GM19467 (cell line): Measurements from ENCODE around the gene SSH2.
"Not testable (repeated sequence)": the region's sequence is repeated elsewhere in the genome, so short reads cannot be mapped to it uniquely, and the experiment has no call there.

Experiments used
- ATAC-seq: cut with Tn5 transposase; IDR thresholded peaks from one replicate; pipeline ENCODE4 v1.9.1; 2021; ENCODE audit warnings: mild to moderate bottlenecking, moderate library complexity; ENCODE audit not compliant: unreplicated experiment

Gene SSH2

DNA sequence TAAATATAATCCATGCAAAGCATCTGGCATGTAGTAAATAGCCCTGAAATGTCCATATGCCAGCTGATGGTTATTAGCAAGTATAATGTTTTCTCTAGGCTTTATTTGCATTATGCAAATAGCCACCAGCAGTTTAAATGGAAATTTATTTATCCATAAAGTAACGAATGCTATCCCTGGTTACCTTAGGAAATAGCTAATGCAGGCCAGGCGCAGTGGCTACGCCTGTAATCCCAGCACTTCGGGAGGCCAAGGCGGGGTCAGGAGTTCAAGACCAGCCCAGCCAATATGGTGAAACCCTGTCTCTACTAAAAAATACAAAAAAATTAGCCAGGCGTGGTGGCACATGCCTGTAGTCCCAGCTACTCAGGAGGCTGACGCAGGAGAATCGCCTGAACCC lies 254.1 kb downstream of the SSH2 start:
- not testable (repeated sequence) for ATAC-seq

DNA sequence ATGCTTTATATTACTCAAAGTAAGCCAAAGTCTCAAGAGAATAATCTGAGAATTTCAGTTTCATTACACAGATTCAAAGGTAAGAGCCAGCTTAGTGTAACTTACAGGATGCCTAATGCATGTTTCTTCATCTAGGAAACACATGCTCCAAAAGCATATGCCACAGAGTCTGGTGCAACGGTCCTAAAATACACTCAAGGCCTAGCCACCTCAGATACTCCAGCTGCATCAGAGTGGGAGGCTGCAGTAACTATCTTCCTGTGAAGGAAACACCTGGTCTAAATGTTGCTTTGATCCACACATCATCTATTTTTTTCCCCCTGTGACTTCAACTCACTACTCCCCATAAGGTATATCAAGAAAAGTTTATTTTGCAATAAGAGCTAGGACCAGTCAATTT lies 255.7 kb downstream of the SSH2 start:
- no peak for ATAC-seq

DNA sequence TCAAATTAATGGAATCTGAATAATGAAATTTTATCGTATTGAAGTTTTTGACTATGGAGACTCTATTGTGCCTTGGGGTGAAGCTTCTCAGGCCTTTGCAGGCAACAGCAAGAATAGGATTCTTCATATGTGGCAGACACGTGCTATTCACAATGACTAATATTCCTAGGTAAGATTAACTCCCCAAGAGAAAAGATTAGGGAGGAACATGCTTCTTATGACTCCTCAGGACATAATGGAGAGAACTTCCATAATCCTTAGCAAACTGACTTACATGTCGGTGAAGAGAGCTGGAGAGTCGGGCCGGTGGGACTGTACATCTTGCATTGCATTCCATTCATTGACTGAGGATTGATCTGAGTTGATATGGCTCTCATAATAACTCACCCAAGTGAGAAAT lies 258.4 kb downstream of the SSH2 start:
- ATAC-seq, result no peak

DNA sequence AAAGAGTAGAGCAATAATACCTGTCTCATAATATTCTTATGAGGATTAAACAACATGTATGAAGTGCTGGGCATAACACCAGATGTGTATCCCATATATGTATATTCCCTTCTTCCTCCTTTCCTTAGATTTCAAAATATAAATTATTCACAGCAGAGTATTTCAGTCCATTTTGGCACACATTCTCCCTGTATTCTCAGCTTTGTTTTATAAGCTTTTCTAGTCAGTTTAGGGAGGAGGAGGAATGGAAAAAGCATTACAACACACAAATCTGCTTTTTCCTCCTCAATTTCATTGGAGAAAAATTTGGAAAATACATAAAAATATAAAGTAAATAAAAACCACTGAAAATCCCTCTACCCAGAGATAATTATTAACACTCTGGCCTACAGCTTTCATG lies 260.8 kb downstream of the SSH2 start:
- no peak for ATAC-seq

- no peak for ATAC-seq
These were observed 262.1 kb downstream of the SSH2 start for GRCh38 chr17:29667969-29668368.

GRCh38 chr17:29665481-29665810 lies 264.6 kb downstream of the SSH2 start:
- ATAC-seq, result no peak

- ATAC-seq, result no peak
These were observed 265.1 kb downstream of the SSH2 start for GRCh38 chr17:29664743-29665480.

DNA sequence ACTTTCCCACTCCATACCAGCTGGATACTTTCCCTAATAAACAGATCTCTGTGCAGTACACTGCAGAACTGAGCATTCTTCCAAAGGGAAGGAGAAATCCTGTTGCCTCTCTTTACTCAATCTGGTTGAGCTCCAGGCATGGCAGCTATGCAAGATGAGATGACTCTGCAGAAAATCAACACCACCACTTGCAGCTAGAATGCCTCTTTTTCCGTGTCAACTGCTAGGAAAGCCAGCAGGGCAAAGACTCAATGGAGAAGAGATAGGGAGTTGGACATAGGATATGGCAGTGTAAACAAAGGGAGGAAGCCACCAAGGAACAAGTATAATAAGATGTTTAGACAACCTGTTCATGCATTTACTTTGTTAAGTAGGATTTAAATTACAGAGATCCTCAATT lies 266.9 kb downstream of the SSH2 start:
- ATAC-seq, result no peak

DNA sequence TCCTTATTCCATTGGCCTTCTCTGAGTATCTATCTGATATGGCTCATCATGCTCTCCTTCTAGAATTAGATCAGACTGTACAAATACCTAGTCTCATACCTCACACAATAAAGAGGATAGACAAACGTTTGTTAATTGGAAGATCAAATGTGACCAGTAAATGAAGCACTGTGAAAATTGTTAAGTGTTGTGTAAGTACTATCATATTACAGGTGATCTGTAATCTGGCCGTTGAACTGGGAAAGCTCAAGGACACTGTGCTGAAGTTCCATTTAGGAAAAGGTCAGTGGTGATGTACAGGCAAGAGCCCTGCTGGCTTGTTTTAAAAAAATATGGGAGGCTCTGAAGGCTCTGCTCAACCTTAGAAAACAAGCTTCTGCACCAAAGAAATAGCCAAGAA lies 268.8 kb downstream of the SSH2 start:
- no peak for ATAC-seq

DNA sequence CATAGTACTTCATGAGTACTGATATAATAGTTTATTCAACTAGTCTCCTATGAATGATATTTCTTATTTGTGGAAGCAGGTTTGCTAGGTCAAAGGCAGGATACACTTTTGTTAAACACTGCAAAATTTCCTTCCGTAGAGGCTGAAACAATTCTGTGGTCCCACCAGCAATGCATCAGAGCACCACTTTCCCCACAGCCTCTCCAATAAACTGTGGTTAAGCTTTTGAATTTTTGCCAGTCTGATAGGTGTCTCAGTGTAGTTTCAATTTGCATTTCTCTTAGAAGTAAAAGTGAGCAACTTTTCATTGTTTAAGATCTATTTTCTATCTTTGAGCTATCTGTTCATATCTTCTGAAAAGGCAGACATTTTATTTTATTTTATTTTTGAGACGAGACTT lies 270.9 kb downstream of the SSH2 start:
- ATAC-seq, result no peak

- no peak for ATAC-seq
These were observed 274.7 kb downstream of the SSH2 start for GRCh38 chr17:29655323-29655722.

DNA sequence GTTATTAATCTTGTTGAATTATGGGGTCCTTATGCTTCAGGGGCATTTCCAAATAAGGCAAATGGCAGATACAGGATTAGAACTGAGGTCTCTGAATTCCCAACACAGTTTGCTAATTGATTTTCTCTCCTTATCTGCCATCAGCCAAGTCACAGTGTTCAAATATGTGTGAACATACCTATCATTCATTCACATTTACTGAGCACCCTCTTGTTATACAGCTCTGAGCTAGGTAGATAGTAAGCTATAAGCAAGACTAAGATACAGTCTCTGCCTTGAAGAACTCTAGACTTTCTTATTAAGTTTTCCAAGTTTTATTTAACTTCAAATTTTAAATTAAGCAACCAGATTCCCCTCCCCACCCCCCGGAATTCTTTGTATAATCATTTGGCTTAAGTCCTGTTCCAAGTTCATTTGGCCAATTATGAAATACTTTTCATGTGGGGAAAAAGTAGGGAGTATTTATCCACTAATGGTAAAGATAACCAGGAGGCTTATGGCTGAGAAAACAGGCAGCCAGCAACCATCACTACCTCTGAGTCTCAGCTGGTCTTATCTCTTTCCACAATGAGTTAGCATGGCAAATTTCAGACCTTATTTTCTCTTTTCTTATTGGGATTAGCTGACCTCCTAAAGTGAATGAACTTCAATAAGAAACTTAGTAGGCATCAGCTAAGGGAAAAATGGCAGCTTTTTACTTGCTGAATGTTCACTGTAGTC lies 275.9 kb downstream of the SSH2 start:
- ATAC-seq, result no peak

DNA sequence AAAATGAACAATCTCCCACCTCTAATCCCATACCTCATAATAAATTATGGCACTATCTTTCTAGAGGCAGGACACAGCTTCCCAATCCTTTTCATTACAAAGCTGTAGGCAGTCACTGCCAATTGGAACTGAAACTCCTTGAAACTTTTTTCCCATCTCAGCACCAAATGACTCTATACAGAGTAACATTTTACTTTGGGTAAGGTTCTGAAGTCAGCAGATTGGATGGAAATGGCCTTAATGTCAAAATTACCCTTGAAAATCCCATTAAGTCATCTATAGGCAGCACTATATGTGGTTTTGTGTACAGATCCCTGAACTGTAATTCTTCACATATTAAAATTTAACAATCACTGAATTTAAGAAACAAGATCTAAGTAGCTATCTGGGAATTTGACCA lies 277.1 kb downstream of the SSH2 start:
- no peak for ATAC-seq

DNA sequence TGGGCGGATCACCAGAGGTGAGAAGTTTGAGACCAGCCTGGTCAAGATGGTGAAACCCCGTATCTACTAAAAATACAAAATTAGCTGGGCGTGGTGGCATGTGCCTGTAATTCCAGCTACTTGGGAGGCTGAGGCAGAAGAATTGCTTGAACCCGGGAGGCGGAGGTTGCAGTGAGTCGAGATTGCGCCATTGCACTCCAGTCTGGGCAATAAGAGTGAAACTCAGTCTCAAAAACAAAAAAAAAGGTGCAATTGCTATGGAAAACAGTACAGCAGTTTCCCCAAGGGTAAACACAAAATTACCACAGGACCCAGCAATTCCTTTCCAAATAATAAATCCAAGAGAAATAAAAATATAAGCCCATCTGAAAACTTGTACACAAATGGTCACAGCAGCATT lies 278.1 kb downstream of the SSH2 start:
- not testable (repeated sequence) for ATAC-seq

DNA sequence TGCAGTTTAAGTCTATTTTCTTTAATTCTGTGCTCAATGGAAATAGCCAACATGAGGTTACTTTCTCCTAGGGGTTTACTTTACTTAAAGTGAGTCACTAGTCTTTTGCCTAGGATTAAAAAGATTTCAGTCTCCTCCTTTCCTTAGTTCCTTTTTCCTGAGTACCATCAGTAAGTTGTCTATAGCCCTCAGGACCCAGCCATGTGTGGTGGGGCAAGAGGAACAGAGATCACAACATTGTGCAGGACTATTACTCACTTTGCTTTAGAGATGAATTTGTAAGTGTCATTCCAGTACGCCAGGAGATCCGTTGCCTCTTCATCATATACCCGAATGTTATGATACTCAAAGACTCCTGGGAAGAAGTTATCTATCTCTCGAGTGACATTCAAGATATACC lies 279.6 kb downstream of the SSH2 start:
- ATAC-seq, result no peak

DNA sequence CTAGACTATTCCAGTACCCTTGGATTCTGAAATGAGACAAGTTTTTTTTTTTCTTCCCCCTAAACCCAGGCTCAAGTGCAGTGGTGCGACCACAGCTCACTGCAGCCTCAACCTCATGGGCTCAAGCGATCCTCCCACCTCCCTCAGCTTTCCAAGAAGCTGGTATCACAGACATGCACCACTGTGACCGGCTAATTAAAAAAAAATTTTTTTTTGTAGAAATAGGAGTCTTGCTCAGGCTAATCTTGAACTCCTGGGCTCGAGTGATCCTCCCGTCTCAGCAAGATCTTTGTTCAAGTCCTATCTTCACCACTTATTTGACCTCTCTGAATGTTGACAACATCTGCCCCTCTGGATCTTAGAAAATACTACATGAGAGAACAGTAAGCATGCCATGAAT lies 280.7 kb downstream of the SSH2 start:
- no peak for ATAC-seq

DNA sequence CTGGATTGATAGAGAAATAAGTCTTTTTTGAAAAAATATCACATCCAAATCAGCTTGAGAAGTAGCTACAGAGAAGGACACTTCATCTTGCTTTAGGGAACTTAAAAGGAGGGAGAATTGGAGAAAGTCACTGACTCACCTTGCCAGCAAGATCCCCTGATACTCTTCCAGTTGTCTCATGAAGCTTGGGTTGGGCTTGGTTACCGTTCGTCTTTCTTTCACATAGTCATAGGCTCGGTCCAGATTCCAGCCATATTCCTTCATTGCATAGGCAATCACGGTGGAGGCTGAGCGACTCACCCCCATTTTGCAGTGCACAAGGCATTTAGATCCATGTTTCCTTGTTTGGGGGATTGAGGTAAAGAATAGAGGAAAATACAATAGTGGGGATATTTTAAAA lies 282.0 kb downstream of the SSH2 start:
- no peak for ATAC-seq

- no peak for ATAC-seq
These were observed 284.4 kb downstream of the SSH2 start for GRCh38 chr17:29645515-29646051.

GRCh38 chr17:29643817-29644160 lies 286.2 kb downstream of the SSH2 start:
- no peak for ATAC-seq

DNA sequence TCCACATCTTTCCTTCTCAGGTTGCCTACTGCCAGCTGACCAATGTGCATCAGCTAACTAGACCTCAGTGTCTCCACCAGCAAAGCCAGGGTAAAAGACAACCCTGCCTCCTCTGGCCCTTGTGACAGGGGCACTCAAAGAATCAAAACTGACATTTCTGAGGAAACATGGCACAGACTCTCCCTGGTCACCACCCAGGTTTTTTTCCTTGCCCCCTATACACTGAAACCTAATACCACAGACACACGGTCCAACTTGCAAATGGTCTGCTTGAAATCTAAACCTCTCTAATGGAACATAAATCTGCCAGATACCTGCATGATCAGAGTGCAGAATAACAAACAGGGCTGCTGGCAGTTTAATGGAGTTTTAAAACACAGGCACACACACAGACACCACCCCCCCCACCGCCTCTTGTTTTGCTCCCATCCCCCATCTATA lies 287.8 kb downstream of the SSH2 start:
- no peak for ATAC-seq

DNA sequence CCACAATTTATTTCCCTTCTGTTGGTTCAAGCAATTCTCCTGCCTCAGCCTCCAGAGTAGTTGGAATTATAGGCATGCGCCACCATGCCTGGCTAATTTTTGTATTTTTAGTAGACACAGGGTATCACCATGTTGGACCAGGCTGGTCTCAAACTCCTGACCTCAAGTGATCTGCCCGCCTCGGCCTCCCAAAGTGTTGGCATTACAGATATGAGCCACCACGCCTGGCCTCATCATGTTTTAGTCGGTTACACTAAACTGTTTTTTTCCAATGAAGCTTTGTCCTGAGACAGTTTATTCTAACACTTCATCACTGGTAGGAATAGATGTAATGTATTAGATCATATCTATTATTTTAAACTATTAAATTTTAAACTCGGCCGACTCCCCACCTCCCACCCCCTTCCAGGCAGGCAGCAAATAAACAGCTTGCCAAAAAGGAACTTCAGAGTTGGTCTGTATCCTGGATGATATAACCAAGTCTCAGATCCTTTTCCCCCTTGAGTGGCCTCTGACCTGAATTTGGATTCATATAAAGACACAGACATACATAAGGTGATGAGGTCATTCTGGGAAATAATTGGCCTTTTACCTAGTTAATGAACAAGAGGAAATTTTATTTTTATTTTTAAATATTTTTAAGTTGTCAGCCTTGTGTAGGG lies 288.9 kb downstream of the SSH2 start:
- no peak for ATAC-seq

GRCh38 chr17:29640413-29640812 lies 289.6 kb downstream of the SSH2 start:
- no peak for ATAC-seq
